ENCODE measurements around the gene TTC28.

TTC28 gene

GRCh38 chr22:28346308-28346707 is 333.3 kb downstream of the TTC28 start:
- DNase-seq: no peak

DNA sequence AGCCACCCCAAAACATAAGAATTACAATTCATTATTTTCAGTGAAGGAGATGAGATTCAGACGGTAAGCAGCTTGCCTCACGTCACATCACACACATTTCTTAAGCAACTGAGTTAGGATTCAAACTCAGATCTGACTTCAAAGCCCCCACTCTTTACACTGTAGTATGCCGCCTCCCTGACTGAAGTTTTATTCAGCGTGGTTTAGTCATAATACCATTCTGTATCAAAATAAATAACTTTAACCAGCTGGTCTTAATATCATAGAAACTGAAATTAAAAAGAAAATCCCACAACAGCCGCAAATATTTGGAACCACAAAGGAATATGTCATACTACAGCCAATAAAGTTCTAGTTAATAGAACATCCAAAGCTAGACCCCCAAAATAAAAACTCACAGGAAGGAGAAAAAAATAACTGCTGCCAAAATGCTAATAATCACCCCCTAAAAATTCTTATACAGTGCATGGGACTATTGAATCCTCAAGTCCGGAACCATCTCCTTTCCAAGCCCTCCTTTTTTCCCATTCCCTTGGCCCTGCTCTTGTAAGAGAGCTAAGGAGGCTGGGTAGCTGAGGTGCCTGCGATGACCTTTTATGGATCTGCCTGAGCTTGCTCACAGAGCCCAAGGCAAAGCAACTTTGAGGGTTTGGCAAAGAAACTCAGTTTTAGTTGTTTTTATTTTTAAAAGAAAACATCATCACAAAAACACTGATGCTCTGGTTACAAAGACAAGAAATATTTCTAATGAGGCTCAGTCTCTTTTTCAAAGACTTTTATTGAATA is 334.5 kb downstream of the TTC28 start:
- no peak for DNase-seq

DNA sequence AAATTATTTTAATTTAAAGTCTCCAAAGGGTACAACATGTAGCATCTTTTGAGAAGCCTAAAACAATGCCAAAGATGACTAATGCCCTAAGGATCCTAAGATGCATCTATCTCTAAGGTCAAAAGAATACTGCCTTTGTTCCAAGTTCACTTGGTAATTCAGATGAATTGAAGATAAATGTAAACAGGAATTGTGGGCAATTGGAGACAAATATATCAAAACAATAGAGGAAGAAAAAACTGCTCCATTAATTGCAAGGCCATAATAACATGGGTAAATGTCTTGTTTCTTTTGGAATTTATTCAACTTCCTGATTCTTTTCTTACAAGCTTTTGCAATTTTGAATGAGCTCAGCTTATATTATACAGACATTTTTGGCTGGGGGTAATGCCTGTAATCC is 338.6 kb downstream of the TTC28 start:
- DNase-seq: no peak

DNA sequence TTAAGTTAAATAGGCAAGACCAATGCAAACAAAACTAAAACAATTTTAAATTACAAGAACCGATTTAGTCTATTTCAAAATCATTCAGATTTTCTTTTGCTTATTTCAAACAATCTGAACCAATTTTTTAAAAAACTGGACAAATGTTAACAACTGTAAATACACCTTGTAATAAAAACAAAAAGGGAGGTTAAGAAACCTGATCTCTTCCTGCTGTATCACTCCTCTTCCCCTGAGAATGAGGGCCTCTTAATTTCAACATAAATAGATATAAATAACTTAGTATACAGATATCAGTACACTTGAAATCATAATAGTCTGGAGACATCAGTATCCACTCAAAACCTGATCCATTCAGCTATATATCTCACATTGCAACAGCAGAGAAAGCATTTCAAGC is 346.6 kb downstream of the TTC28 start:
- no peak for DNase-seq

DNA sequence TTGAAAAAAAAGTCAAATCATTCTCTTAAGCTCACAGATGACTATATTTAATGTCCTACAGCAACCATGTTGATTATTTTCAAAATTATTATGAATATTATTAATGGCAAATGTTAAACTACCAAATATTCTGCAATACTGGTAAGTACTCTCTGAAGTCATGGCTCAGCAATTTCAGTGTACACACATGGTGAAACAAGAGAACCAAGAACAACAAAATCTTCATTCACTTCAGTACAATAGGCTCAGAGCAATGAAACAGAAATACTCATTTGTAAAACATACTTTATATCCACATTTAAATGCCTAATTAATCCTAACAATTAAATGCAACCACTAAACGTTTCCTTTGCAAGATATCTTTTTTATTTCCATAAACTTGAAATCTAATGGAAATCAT is 347.2 kb downstream of the TTC28 start:
- no peak for DNase-seq

DNA sequence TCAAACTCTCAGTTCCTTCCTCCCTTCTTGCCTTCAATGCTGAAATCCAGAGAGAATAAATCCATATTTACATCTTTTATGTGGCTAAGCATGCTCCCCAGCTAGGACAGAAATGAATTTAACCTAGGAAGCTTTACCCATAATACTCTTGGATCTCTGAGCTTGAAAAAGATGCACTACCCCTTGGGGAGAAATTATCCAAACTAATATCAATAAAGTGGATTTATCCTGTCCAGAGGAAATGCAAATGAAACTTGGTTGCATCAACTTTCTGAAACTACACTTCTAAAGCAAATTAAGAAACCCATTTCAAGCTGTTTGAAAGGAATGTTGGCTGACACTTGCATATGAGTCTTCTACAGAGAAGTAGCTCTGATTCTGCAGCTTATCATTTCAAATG is 347.9 kb downstream of the TTC28 start:
- DNase-seq: no peak

DNA sequence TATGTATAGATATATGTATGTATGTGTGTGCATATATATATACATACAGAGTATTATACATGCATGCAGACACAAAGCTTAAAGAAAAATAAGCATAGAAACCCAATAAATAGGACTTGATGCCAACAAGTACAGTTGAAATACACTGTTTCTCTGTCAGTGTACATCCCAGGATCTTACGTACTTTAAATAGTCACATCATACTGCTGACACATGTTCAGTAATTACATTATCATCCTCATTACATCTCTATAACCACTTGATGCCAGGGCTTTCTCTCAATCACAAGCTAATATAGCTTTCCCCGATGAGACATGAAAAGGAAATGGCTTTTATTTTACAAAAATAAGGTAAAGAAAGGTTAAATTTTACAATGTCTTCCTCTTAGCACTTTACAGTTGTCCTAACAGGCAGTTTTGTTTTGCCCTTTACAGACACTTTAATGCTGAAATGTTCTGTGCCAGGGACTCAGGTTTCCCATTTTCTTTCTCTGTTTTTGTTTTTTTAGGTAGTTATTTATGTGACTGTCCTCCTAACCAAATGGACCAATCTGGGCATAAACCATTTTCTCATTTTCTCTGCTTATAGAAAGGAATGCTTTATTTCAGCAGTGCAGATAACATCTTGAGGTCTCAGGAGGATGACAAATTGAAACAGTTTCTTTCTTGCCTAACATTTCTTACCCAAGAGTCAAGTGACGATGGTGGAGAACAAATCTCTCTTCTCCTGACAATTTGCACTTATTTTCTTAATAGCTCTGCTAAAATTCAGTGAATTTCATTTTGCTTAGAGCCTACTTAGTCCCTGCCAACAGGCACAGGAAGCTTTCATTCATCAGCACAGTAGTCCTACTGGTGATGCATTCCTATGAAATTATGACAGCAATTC is 350.2 kb downstream of the TTC28 start:
- no peak for DNase-seq

- no peak for DNase-seq
These were observed 350.9 kb downstream of the TTC28 start for GRCh38 chr22:28328756-28329155.

DNA sequence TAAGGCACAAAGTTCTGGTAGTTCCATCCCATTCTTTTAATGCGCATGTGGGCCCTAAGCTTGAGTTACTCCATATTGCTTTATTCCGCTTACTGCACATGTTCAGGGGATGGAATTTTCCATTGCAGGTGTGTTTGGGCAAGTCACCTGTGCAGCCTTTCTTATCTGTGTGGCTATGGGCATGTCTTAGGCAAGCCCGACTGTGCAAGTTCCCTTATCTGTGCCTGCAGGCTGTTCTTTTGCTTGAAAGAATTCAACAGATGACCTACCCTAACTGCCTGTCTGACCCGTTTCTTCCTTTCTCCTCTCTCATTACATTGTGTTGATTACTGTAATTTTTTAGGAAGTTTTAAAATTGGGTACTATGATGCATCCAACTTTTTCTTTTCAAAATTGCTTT is 363.6 kb downstream of the TTC28 start:
- DNase-seq: no peak

DNA sequence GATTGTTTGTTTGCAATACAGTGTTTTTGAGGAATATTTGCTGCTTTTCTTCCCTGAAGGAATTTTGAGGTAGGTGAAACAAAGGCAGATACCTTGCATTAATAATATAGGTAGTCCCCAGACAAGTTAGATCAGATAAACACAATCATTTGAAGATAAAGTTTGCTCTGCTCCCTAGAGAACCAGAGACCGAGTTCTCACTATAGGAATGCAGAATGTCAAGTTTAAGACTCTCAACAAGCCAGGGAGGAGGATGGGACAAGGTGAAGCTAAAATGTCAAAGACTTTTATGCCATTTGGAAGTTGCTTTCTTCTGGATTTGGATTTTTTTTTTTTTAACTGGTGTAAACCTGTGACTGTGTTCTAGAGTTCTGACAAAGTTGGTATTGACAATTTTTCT is 364.7 kb downstream of the TTC28 start:
- DNase-seq: no peak

GRCh38 chr22:28310299-28310698 is 369.3 kb downstream of the TTC28 start:
- no peak for DNase-seq

DNA sequence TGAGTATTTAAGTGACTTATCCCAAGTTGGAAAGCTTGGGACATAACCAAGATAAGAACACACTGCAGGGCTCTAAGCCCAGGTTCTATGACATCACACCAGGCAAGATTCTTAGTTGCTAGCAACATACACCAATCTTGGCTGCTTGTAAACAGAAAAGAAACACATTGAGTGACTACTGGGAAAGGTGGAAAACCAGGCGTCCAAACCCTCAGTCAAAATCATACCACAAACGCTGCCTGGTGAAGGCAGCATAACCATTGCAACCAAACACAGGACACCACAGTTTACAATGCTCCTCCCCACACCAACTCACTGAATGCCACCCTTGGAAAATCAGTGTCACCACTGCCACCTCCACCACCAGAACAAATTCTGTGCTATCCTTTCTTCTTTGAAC is 379.9 kb downstream of the TTC28 start:
- no peak for DNase-seq

DNA sequence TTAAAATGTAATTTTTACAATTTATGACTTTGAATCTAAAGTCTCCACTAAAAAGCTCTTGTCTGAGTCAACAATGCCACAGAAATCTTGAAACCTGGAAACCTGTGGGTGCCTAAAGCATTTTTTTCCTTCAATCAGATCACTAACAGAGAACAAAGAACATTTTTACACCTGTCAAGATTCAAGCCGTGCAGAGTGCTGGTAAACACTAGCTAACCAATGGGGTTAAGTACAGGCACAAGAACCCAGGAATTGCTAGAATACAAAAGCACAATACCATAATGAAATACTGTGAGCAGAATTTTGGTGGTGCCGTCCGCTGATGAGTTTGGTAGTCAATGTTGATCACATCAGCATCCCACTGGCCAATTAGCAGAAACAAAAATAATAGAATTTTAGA is 380.3 kb downstream of the TTC28 start:
- DNase-seq: no peak

- DNase-seq: no peak
These were observed 382.1 kb downstream of the TTC28 start for GRCh38 chr22:28297504-28297903.

- no peak for DNase-seq
These were observed 383.2 kb downstream of the TTC28 start for GRCh38 chr22:28296452-28296851.

GRCh38 chr22:28283068-28283654 is 396.5 kb downstream of the TTC28 start:
- no peak for DNase-seq

DNA sequence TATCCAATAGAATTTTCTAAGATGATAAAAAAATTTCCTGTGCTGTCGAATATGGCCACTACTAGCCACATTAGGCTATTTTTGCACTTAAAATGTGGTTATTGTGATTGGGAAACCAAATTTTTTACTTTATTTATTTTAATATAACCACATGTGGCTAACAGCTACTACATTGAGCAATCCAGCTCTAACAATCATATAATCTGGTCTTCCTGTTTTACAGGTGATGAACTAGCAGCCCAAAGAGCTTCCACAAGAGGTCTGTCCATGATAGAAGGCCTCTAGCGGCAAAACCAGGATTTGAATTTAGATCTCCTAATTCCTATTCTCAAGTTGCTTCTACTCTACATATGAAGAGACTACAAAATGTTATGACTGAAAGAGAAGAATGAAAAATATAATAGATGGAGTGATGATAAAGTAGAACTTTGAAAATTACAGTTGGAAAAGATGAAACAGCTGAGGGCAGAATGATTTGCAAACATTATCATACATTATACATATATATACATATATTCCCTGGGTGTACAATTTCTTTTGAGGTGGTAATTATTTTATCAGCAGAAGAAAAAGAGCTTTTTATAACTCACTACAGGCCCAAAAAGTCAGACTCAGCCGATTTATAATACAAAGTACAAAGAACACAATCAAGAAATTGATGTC is 397.1 kb downstream of the TTC28 start:
- no peak for DNase-seq

DNA sequence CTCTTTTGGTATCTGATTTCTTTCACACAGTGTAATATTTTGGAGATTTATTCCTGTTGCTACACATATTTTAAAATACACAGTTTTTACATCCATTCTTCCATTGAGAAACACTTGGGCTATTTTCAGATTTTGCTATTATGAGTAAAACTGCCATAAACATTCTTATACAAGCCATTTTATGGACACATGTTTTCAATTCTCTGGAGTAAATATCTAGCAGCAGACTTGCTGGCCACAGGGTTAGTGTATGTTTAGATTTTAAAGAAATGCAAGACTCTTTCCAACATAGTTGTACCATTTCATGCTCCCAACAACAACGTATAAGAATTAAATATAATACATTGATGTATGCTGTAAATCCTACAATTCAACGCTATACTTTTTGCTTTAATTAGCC is 399.8 kb downstream of the TTC28 start:
- no peak for DNase-seq

DNA sequence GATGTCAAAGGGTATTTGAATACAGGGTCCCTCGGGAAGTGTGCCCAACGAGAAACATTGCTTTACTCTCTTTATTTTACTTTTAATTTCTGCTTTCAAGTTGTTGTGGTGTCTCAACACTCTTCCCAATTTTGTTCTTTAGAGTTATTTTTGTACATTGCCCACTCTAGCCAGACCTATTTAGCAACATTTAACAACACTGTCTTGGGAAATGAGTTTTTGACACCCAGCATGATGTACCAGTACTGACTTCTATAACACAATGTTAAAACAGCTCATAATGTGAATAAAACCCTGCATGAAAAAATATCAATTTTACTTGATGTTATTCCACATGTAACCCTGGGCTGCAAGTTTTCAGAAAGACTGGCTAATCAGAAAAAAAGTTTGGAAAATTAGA is 410.4 kb downstream of the TTC28 start:
- DNase-seq: no peak

DNA sequence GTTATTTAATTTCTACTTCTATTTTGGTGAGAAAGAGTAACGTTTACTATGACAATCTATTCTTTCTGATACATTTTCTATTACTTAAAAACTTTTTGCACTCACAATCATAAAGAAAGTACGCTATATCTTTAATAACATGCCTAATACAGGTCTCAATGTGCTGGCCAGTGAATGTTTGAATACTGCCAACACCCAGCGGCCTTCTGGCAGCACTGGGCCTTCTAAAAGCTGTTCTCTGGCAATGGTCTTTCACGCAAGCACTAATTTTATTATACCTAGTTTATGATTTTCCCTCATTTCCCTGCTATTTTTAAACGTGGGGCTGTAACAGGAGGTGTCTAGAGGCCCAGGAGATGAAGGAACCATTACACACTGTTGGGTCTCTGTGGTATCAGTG is 410.8 kb downstream of the TTC28 start:
- DNase-seq: no peak

DNA sequence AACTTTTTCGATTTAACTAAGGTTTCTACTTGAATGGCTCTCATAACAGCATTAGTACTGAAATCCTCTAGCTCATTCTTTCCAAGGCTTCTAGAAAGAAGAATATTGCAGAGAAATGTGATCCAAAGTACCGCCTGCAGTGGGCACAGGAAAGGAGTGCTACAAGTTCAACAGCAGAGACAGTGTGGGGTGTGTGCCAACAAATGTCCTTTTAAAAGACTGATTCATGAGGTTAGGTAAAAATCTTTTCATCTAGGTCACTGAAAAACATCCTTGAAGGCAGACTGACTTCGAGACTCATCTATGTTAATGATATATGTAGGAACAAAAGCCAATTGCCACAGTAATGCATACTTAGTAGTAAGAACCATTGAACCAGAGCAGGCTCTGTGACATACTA is 411.5 kb downstream of the TTC28 start:
- DNase-seq: no peak

- no peak for DNase-seq
These were observed 419.0 kb downstream of the TTC28 start for GRCh38 chr22:28260619-28261018.

DNA sequence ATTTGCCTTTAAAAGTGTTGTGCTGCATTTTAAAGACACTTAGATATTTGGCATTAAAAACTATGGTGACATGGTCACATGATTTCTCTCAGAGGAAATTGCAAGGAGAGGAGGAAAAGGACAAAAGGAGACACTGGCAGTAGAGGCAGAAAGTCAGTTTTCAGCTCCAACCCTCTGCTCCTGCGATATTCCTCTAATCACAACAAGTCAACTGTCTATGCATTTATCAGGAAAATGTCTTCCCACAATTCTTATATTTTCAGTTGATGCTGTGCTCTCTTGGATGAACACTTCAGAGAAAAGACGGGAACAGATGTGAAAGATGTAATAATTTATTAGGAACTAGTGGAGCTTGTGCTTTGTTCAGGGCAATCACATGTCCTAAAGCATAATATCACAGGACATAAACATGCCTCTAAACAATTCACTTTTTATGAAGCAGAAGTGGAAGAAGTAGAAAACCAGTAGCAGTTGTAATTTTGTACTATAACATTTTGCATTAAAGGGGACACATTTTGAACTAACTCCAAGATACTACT is 419.8 kb downstream of the TTC28 start:
- no peak for DNase-seq

Data from CD4-positive, alpha-beta T cell treated with Interleukin-17A for 1 hour (primary cell).